H9 (cell line): Measurements from ENCODE around the gene NOTCH1. TPM values are rescaled to one million over a fixed set of nuclear protein-coding genes. Genes with fewer than 3 reads are reported as not detected.

Experiments
- DNase-seq: peaks from one replicate; pipeline ENCODE4 v3.0.0-alpha.2; 2017
- H2AFZ ChIP-seq: one replicate; pipeline ENCODE4 v1.6.1; 2013; ENCODE audit warnings: mild to moderate bottlenecking, low read length, control low read depth, moderate library complexity
- H2AK5ac ChIP-seq: 2 replicates; pipeline ENCODE4 v1.6.1; 2013; ENCODE audit warnings: low read length, control low read depth, mixed read lengths; ENCODE audit not compliant: insufficient read length
- H2BK120ac ChIP-seq: one replicate; pipeline ENCODE4 v1.6.1; 2013; ENCODE audit warnings: low read depth, mild to moderate bottlenecking, low read length, control low read depth, inconsistent platforms; ENCODE audit not compliant: poor library complexity, severe bottlenecking
- H2BK12ac ChIP-seq: 2 replicates; pipeline ENCODE4 v1.6.1; 2013; ENCODE audit warnings: low read length, control low read depth, mixed read lengths, low read depth; ENCODE audit not compliant: insufficient read length
- H2BK15ac ChIP-seq: 2 replicates; pipeline ENCODE4 v1.6.1; 2013; ENCODE audit warnings: low read depth, low read length, control low read depth
- H2BK20ac ChIP-seq: one replicate; pipeline ENCODE4 v1.6.1; 2013; ENCODE audit warnings: low read depth, mild to moderate bottlenecking, low read length, control low read depth, inconsistent platforms; ENCODE audit not compliant: poor library complexity, severe bottlenecking
- H2BK5ac ChIP-seq: 2 replicates; pipeline ENCODE4 v1.6.1; 2013; ENCODE audit warnings: low read length, control low read depth, mixed read lengths; ENCODE audit not compliant: insufficient read length
- H3K14ac ChIP-seq: 2 replicates; pipeline ENCODE4 v1.6.1; 2013; ENCODE audit warnings: low read length, control low read depth; ENCODE audit not compliant: insufficient read depth
- H3K18ac ChIP-seq: 2 replicates; pipeline ENCODE4 v1.6.1; 2013; ENCODE audit warnings: low read depth, mild to moderate bottlenecking, mixed read lengths, low read length, control low read depth; ENCODE audit not compliant: insufficient read length
- H3K23ac ChIP-seq: 2 replicates; pipeline ENCODE4 v1.6.1; 2013; ENCODE audit warnings: low read length, control low read depth, mixed read lengths, low read depth; ENCODE audit not compliant: insufficient read length
- H3K23me2 ChIP-seq: 2 replicates; pipeline ENCODE4 v1.6.1; 2013; ENCODE audit warnings: low read depth, mild to moderate bottlenecking, mixed read lengths, low read length, control low read depth; ENCODE audit not compliant: insufficient read length, poor library complexity, severe bottlenecking
- H3K27ac ChIP-seq: 2 replicates; pipeline ENCODE4 v1.5.1; 2013; ENCODE audit warnings: low read length, control low read depth, mixed read lengths, low read depth; ENCODE audit not compliant: insufficient read length
- H3K27me3 ChIP-seq: 2 replicates; pipeline ENCODE4 v1.6.1; 2013; ENCODE audit warnings: low read length, control low read depth, inconsistent platforms; ENCODE audit not compliant: insufficient read depth
- H3K4ac ChIP-seq: 2 replicates; pipeline ENCODE4 v1.6.1; 2013; ENCODE audit warnings: low read depth, mild to moderate bottlenecking, control low read depth, inconsistent platforms, low read length, moderate library complexity
- H3K4me1 ChIP-seq: 2 replicates; pipeline ENCODE4 v1.6.1; 2013; ENCODE audit warnings: low read length, control low read depth, inconsistent platforms; ENCODE audit not compliant: insufficient read depth
- H3K4me2 ChIP-seq: 2 replicates; pipeline ENCODE4 v1.6.1; 2013; ENCODE audit warnings: low read length, control low read depth, mixed read lengths; ENCODE audit not compliant: insufficient read length, insufficient read depth
- H3K56ac ChIP-seq: 2 replicates; pipeline ENCODE4 v1.6.1; 2013; ENCODE audit warnings: low read depth, mild to moderate bottlenecking, mixed read lengths, low read length, control low read depth; ENCODE audit not compliant: insufficient read length
- H3K79me1 ChIP-seq: 2 replicates; pipeline ENCODE4 v1.6.1; 2013; ENCODE audit warnings: low read depth, mild to moderate bottlenecking, moderate library complexity, low read length, control low read depth, inconsistent platforms; ENCODE audit not compliant: insufficient read depth, poor library complexity, severe bottlenecking
- H3K79me2 ChIP-seq: 2 replicates; pipeline ENCODE4 v1.6.1; 2013; ENCODE audit warnings: low read length, control low read depth, inconsistent platforms; ENCODE audit not compliant: insufficient read depth
- H3K9ac ChIP-seq: 2 replicates; pipeline ENCODE4 v1.6.1; 2013; ENCODE audit warnings: low read length, control low read depth, mixed read lengths; ENCODE audit not compliant: insufficient read length; ENCODE audit errors: extremely low read depth
- H3K9me3 ChIP-seq: one replicate; pipeline ENCODE4 v1.6.1; 2013; ENCODE audit warnings: low read depth, low read length, inconsistent platforms; ENCODE audit not compliant: control insufficient read depth
- H3T11ph ChIP-seq: one replicate; pipeline ENCODE4 v1.6.1; 2013; ENCODE audit warnings: mild to moderate bottlenecking, low read length, control low read depth, inconsistent platforms
- H4K20me1 ChIP-seq: one replicate; pipeline ENCODE4 v1.6.1; 2013; ENCODE audit not compliant: control insufficient read depth, insufficient read length, insufficient read depth
- H4K5ac ChIP-seq: 2 replicates; pipeline ENCODE4 v1.6.1; 2013; ENCODE audit warnings: low read depth, mild to moderate bottlenecking, mixed read lengths, low read length, control low read depth; ENCODE audit not compliant: insufficient read length
- H4K8ac ChIP-seq: replicated peaks from 2 replicates; pipeline ENCODE4 v1.6.1; 2013; ENCODE audit warnings: low read length, control low read depth, mixed read lengths, low read depth; ENCODE audit not compliant: insufficient read length
- H4K91ac ChIP-seq: 2 replicates; pipeline ENCODE4 v1.6.1; 2013; ENCODE audit warnings: low read depth, mild to moderate bottlenecking, moderate library complexity, mixed read lengths, low read length, control low read depth; ENCODE audit not compliant: insufficient read length
- H3K27ac Mint-ChIP-seq, 3 experiments: 2 replicates in 2 of 3; 3 replicates in 1 of 3; pipeline ENCODE4 v1.8.0; 2020 to 2021; ENCODE audit warnings: mixed read lengths in 3 of 3, mild to moderate bottlenecking in 1 of 3, moderate library complexity in 1 of 3
- H3K27me3 Mint-ChIP-seq: 2 replicates; pipeline ENCODE4 v1.8.0; 2021; ENCODE audit warnings: low read depth, mild to moderate bottlenecking, moderate library complexity, mixed read lengths
- H3K36me3 Mint-ChIP-seq, 3 experiments: 2 replicates in 2 of 3; 3 replicates in 1 of 3; pipeline ENCODE4 v1.8.0; 2020 to 2021; ENCODE audit warnings: low read depth in 3 of 3, mixed read lengths in 3 of 3; ENCODE audit not compliant: insufficient read depth in 1 of 3
- H3K4me1 Mint-ChIP-seq, 2 experiments: 2 replicates each; pipeline ENCODE4 v1.8.0; 2020; ENCODE audit warnings: mixed read lengths in 2 of 2
- H3K4me3 Mint-ChIP-seq, 2 experiments: 2 replicates in 1 of 2; 3 replicates in 1 of 2; pipeline ENCODE4 v1.8.0; 2020 to 2021; ENCODE audit warnings: mild to moderate bottlenecking in 2 of 2, mixed read lengths in 2 of 2, moderate library complexity in 1 of 2
- H3K9me3 Mint-ChIP-seq, 2 experiments: 2 replicates in 1 of 2; 3 replicates in 1 of 2; pipeline ENCODE4 v1.8.0; 2020; ENCODE audit warnings: mild to moderate bottlenecking in 2 of 2, mixed read lengths in 2 of 2, moderate library complexity in 1 of 2
- CTCF ChIP-seq: fragments of 200-600 bp; sonication (generic); conservative IDR thresholded peaks from 3 replicates; pipeline ENCODE4 v1.8.0; 2021; ENCODE audit warnings: antibody characterized with exemption, mild to moderate bottlenecking
- WGBS: extraction: QIAGEN DNeasy Blood & Tissue Kit; methylation state at CpG from one replicate; pipeline ENCODE4 v1.1.7; 2013; ENCODE audit warnings: missing lambda C conversion rate, low lambda C conversion rate, mixed read lengths; ENCODE audit not compliant: insufficient read length; ENCODE audit errors: extremely low coverage; 5-methylcytosine and 5-hydroxymethylcytosine counted together
- total RNA-seq: library from RNA; stranded (reverse); gene quantifications from 2 replicates; pipeline ENCODE4 v1.2.1, GENCODE V29; 2021

Gene NOTCH1
- total RNA-seq, 1 experiment from 2014 or later, result 71.6 TPM

GRCh38 chr9:136530461-136531089, 15.3 kb downstream of the NOTCH1 start:
- Histone ChIP-seq H3K56ac (no peak overlapping the region), H2BK5ac (no peak overlapping the region), H4K20me1 (no peaks in the 10 kb centered on the region), H3K4ac (no peak overlapping the region), H3K14ac (no peak overlapping the region), H2BK12ac (no peak overlapping the region), H3K27ac (no peak overlapping the region), H3K9me3 (no peaks in the 10 kb centered on the region), H3K23me2 (no peaks in the 10 kb centered on the region), H4K91ac (no peak overlapping the region), H2AK5ac (no peak overlapping the region), H2BK15ac (no peak overlapping the region), H3K18ac (no peak overlapping the region), H2BK120ac (no peak overlapping the region), H3K4me2 (no peak overlapping the region), H4K8ac (no peak overlapping the region), H3K79me1 (peaks cover 4% of the 10 kb centered on the region), H2BK20ac (no peak overlapping the region), H3K27me3 (no peaks in the 10 kb centered on the region), H3K4me1 (no peaks in the 10 kb centered on the region), H3K23ac (no peak overlapping the region), H3K79me2 (no peaks in the 10 kb centered on the region; the same call in 1 of the 2 replicates), H4K5ac (no peak overlapping the region), H3T11ph (no peak overlapping the region), H2AFZ (no peak overlapping the region), H3K9ac (no peak overlapping the region)
- peaks cover 6 to 8% of the 10 kb centered on the region in 2 experiments for H3K9me3 Mint-ChIP-seq
- peak overlapping the region; percentile 64 to 78 (median 77); a peak in 4 of 7 replicates for H3K27ac Mint-ChIP-seq
- H3K4me3 Mint-ChIP-seq, result peak overlapping the region in 1 of 2 experiments; percentile 38; a peak in 2 of 5 replicates
- no peaks in the 10 kb centered on the region for H3K27me3 Mint-ChIP-seq
- H3K4me1 Mint-ChIP-seq, result peaks cover 5 to 33% of the 10 kb centered on the region in 2 experiments
- DNase-seq, result no peak
- no CpG with 5 or more reads among the region's 20 CpGs for WGBS
- TF ChIP-seq CTCF, result no peak
- H3K36me3 Mint-ChIP-seq, result peaks cover 4 to 5% (median 5%) of the 10 kb centered on the region in 3 experiments; a peak in 3 of 7 replicates
